Activated B cell treated with CpG ODN at 0.5 μM for 24 hours (primary cell): ENCODE results near the gene CFAP73. TPM values are rescaled to one million over a fixed set of nuclear protein-coding genes. Genes with fewer than 3 reads are reported as not detected.
"Not testable (repeated sequence)": the region's sequence is repeated elsewhere in the genome, so short reads cannot be mapped to it uniquely, and the experiment has no call there.

Experiments used
- ATAC-seq: fragments of 200-7000 bp; cut with Tn5 transposase; one replicate; pipeline ENCODE4 v1.10.0; 2021; ENCODE audit warnings: low read depth, mild to moderate bottlenecking, moderate library complexity
- CTCF ChIA-PET: fragments of 350-600 bp; sonication (Branson Sonifier 250); formaldehyde crosslinking; loops from one replicate; lab custom pipeline; 2021; ENCODE audit warnings: antibody characterized with exemption; lab: Charles Lee
- POLR2A ChIA-PET: fragments of 350-600 bp; sonication (Branson Sonifier 250); formaldehyde crosslinking; loops from one replicate; lab custom pipeline; 2021; ENCODE audit warnings: antibody characterized with exemption; lab: Charles Lee
- DNase-seq: peaks from one replicate; pipeline ENCODE4 v3.0.0; 2022
- H3K27ac Mint-ChIP-seq: one replicate; pipeline ENCODE4 v1.8.0; 2020; ENCODE audit warnings: mixed read lengths
- H3K27me3 Mint-ChIP-seq: one replicate; pipeline ENCODE4 v1.8.0; 2021; ENCODE audit warnings: mixed read lengths
- H3K36me3 Mint-ChIP-seq: one replicate; pipeline ENCODE4 v1.8.0; 2021; ENCODE audit warnings: low read depth, mixed read lengths
- H3K4me1 Mint-ChIP-seq: one replicate; pipeline ENCODE4 v1.8.0; 2021; ENCODE audit warnings: mixed read lengths
- H3K4me3 Mint-ChIP-seq: one replicate; pipeline ENCODE4 v1.8.0; 2020; ENCODE audit warnings: mild to moderate bottlenecking, mixed read lengths
- H3K9me3 Mint-ChIP-seq: one replicate; pipeline ENCODE4 v1.8.0; 2020; ENCODE audit warnings: mixed read lengths
- intact Hi-C: fragments of 100-400 bp; cut with micrococcal nuclease; formaldehyde crosslinking; loops from one replicate; pipeline ENCODE4 v1.15.1; 2024
- total RNA-seq: library from RNA; stranded (reverse); gene quantifications from 2 replicates; pipeline ENCODE4 v1.2.3, GENCODE V29; 2022
- TF ChIP-seq, protein P1 (sequence below): fragments of 200-600 bp; IDR thresholded peaks from one replicate; pipeline ENCODE4 v1.8.0; 2022; ENCODE audit warnings: antibody characterized with exemption, mild to moderate bottlenecking

Gene CFAP73
- total RNA-seq, 1 donor from 2014 or later = 1.1 TPM

GRCh38 chr12:113140706-113141105, 8.8 kb upstream of the CFAP73 start:
- Mint-ChIP-seq H3K27ac (no peak overlapping the region), H3K27me3 (peaks cover 11% of the 10 kb centered on the region), H3K36me3 (no peaks in the 10 kb centered on the region), H3K4me1 (peaks cover 37% of the 10 kb centered on the region), H3K4me3 (no peak overlapping the region), H3K9me3 (no peaks in the 10 kb centered on the region)
- intact Hi-C loops = no loop called here
- CTCF ChIA-PET = no interaction called here
- DNase-seq (no peak), ATAC-seq (no peak)
- TF ChIP-seq, protein P1, sequence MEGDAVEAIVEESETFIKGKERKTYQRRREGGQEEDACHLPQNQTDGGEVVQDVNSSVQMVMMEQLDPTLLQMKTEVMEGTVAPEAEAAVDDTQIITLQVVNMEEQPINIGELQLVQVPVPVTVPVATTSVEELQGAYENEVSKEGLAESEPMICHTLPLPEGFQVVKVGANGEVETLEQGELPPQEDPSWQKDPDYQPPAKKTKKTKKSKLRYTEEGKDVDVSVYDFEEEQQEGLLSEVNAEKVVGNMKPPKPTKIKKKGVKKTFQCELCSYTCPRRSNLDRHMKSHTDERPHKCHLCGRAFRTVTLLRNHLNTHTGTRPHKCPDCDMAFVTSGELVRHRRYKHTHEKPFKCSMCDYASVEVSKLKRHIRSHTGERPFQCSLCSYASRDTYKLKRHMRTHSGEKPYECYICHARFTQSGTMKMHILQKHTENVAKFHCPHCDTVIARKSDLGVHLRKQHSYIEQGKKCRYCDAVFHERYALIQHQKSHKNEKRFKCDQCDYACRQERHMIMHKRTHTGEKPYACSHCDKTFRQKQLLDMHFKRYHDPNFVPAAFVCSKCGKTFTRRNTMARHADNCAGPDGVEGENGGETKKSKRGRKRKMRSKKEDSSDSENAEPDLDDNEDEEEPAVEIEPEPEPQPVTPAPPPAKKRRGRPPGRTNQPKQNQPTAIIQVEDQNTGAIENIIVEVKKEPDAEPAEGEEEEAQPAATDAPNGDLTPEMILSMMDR = no peak
- POLR2A ChIA-PET = interaction anchor here (0.7 to 1.0 kb wide), 3 partner anchors 20 to 162 kb away, joined by 4 to 7 read pairs (median 4); partner anchors contain the start of genes DDX54 and RITA1

GRCh38 chr12:113141716-113142115, 7.8 kb upstream of the CFAP73 start:
- POLR2A ChIA-PET = interaction anchor here (0.8 to 2.0 kb wide), 10 partner anchors 11 to 164 kb away, joined by 3 to 14 read pairs (median 4); partner anchors contain the start of gene OAS2
- CTCF ChIA-PET = interaction anchor here (1.0 to 1.4 kb wide), 3 partner anchors 11 to 33 kb away, joined by 3 to 10 read pairs (median 3); no protein-coding TSS in a partner anchor
- DNase-seq, H3K27me3 Mint-ChIP-seq, H3K4me3 Mint-ChIP-seq, H3K36me3 Mint-ChIP-seq, H3K9me3 Mint-ChIP-seq, ATAC-seq: not testable (repeated sequence)
- Mint-ChIP-seq H3K4me1 (peaks cover 27% of the 10 kb centered on the region), H3K27ac (peak overlapping the region; percentile 88)
- intact Hi-C loops = loop anchor here (1.0 kb wide), 1 partner anchor 12 kb away; no protein-coding TSS in a partner anchor

GRCh38 chr12:113142173-113142885, 7.2 kb upstream of the CFAP73 start:
- Mint-ChIP-seq H3K4me3 (peak overlapping the region; percentile 19), H3K9me3 (no peaks in the 10 kb centered on the region), H3K36me3 (no peaks in the 10 kb centered on the region), H3K27me3 (no peaks in the 10 kb centered on the region), H3K4me1 (peaks cover 25% of the 10 kb centered on the region), H3K27ac (peak overlapping the region; percentile 88)
- CTCF ChIA-PET = interaction anchor here (1.0 to 1.4 kb wide), 3 partner anchors 11 to 32 kb away, joined by 3 to 10 read pairs (median 3); no protein-coding TSS in a partner anchor
- ATAC-seq (peak; percentile 81), DNase-seq (no peak)
- TF ChIP-seq, protein P1 = no peak
- intact Hi-C loops = loop anchor here (1.0 kb wide), 1 partner anchor 11 kb away; no protein-coding TSS in a partner anchor
- POLR2A ChIA-PET = interaction anchor here (0.8 to 2.0 kb wide), 10 partner anchors 10 to 164 kb away, joined by 3 to 14 read pairs (median 4); partner anchors contain the start of gene OAS2

DNA sequence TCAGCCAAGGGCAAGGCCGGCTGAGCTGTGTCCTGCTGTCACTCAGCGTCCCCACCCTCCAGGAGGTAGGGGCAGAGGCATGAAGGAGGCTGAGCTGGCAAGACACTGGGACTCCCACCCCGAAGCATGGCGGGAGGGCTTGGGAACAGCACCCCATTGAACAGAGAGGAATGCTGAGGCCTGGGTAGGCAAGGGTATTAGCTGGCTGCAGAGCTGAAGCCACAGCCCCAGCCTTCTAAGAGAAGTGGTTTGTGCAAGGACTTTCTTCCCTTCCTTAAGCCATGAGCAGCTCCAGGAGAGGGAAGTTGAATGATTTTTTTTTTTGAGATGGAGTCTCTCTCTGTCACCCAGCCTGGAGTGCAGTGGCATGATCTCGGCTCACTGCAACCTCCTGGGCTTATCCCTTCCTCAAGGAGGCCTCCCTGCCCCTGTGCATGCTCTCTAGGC, 6.6 kb upstream of the CFAP73 start:
- no peaks in the 10 kb centered on the region for H3K27me3 Mint-ChIP-seq
- TF ChIP-seq, protein P1 = no peak
- no peaks in the 10 kb centered on the region for H3K36me3 Mint-ChIP-seq
- ChIA-PET CTCF (interaction anchor here (1.0 to 1.4 kb wide), 2 partner anchors 10 to 32 kb away, joined by 3 to 10 read pairs; no protein-coding TSS in a partner anchor), POLR2A (interaction anchor here (1.1 to 2.0 kb wide), 5 partner anchors 9 to 165 kb away, joined by 4 to 14 read pairs (median 6); partner anchors contain the start of gene OAS2)
- ATAC-seq (no peak), DNase-seq (no peak)
- peak overlapping the region; percentile 88 for H3K27ac Mint-ChIP-seq
- H3K9me3 Mint-ChIP-seq = no peaks in the 10 kb centered on the region
- H3K4me1 Mint-ChIP-seq = peaks cover 25% of the 10 kb centered on the region
- intact Hi-C loops = loop anchor here (1.0 kb wide), 1 partner anchor 10 kb away; no protein-coding TSS in a partner anchor
- H3K4me3 Mint-ChIP-seq = peak overlapping the region; percentile 19

GRCh38 chr12:113143959-113144358, 5.6 kb upstream of the CFAP73 start:
- no peak for DNase-seq
- TF ChIP-seq, protein P1 = no peak
- Mint-ChIP-seq H3K4me3 (no peak overlapping the region), H3K4me1 (peaks cover 25% of the 10 kb centered on the region), H3K27ac (no peak overlapping the region), H3K27me3 (no peaks in the 10 kb centered on the region), H3K36me3 (no peaks in the 10 kb centered on the region), H3K9me3 (no peaks in the 10 kb centered on the region)
- intact Hi-C loops = no loop called here
- ChIA-PET CTCF (no interaction called here), POLR2A (no interaction called here)
- ATAC-seq = no peak
